Measurements from ENCODE around the gene MRTO4. TPM values are rescaled to one million over a fixed set of nuclear protein-coding genes. Genes with fewer than 3 reads are reported as not detected.

Gene MRTO4
- total RNA-seq, 1 donor from 2014 or later: 21.5 TPM

Other genes with a start within 250 kb of the MRTO4 start
- gene UBR4, start 41.5 kb upstream of the MRTO4 start, total RNA-seq: 61.1 and 174 TPM in 2 replicates
- 48.6 and 65.7 TPM in 2 replicates for gene EMC1, start 281 bp upstream of the MRTO4 start, total RNA-seq
- gene AKR7A3, start 37.0 kb downstream of the MRTO4 start, total RNA-seq: 0.55 and 1.6 TPM in 2 replicates
- 64.3 and 73.8 TPM in 2 replicates for gene AKR7A2, start 60.3 kb downstream of the MRTO4 start, total RNA-seq
- gene SLC66A1, start 60.5 kb downstream of the MRTO4 start, total RNA-seq: 21.9 and 22.4 TPM in 2 replicates
- 114 and 151 TPM in 2 replicates for gene CAPZB, start 233.7 kb downstream of the MRTO4 start, total RNA-seq